Hepatocyte (in vitro differentiated cells): ENCODE results near the gene CNPY2. TPM values are rescaled to one million over a fixed set of nuclear protein-coding genes. Genes with fewer than 3 reads are reported as not detected.

Source experiments
- DNase-seq: peaks from one replicate; pipeline ENCODE4 v3.0.0-alpha.2; 2016; ENCODE audit warnings: low spot score
- H2AFZ ChIP-seq: fragments of 200-600 bp; sonication (generic); 2 replicates; pipeline ENCODE4 v1.6.0; 2016; ENCODE audit warnings: antibody characterized with exemption, mild to moderate bottlenecking
- H3K27ac ChIP-seq: fragments of 200-600 bp; sonication (generic); 2 replicates; pipeline ENCODE4 v1.5.1; 2016; ENCODE audit warnings: mild to moderate bottlenecking
- H3K27me3 ChIP-seq: fragments of 200-600 bp; sonication (generic); 2 replicates; pipeline ENCODE4 v1.6.1; 2016
- H3K36me3 ChIP-seq: fragments of 200-600 bp; sonication (generic); replicated peaks from 2 replicates; pipeline ENCODE4 v1.5.1; 2016; ENCODE audit warnings: low read depth; ENCODE audit not compliant: insufficient read depth
- H3K4me1 ChIP-seq: fragments of 200-600 bp; sonication (generic); 2 replicates; pipeline ENCODE4 v1.5.1; 2016; ENCODE audit warnings: mild to moderate bottlenecking, moderate library complexity; ENCODE audit not compliant: insufficient read depth
- H3K4me2 ChIP-seq: fragments of 200-600 bp; sonication (generic); 2 replicates; pipeline ENCODE4 v1.6.0; 2016
- H3K4me3 ChIP-seq: fragments of 200-600 bp; sonication (generic); 2 replicates; pipeline ENCODE4 v1.5.1; 2016; ENCODE audit warnings: mild to moderate bottlenecking
- H3K79me2 ChIP-seq: fragments of 200-600 bp; sonication (generic); 2 replicates; pipeline ENCODE4 v1.6.0; 2017; ENCODE audit warnings: mild to moderate bottlenecking
- H3K9me2 ChIP-seq: fragments of 200-600 bp; sonication (generic); replicated peaks from 2 replicates; pipeline ENCODE4 v1.6.0; 2017; ENCODE audit warnings: mild to moderate bottlenecking; ENCODE audit not compliant: insufficient read depth
- H3K9me3 ChIP-seq: fragments of 200-600 bp; sonication (generic); 2 replicates; pipeline ENCODE4 v1.5.1; 2016; ENCODE audit warnings: low read depth, mild to moderate bottlenecking
- H4K20me1 ChIP-seq: fragments of 200-600 bp; sonication (generic); 2 replicates; pipeline ENCODE4 v1.6.0; 2016; ENCODE audit warnings: mild to moderate bottlenecking; ENCODE audit not compliant: insufficient read depth, poor library complexity, severe bottlenecking
- EZH2 ChIP-seq: fragments of 200-600 bp; sonication (generic); IDR thresholded peaks from 2 replicates; pipeline ENCODE4 v1.6.1; 2016; ENCODE audit warnings: antibody characterized with exemption, mild to moderate bottlenecking, borderline replicate concordance
- EZH2phosphoT487 ChIP-seq: fragments of 200-600 bp; sonication (generic); IDR thresholded peaks from one replicate; pipeline ENCODE4 v1.6.1; 2018; ENCODE audit warnings: antibody characterized with exemption, mild to moderate bottlenecking, low read depth, moderate library complexity; ENCODE audit not compliant: unreplicated experiment, severe bottlenecking
- WGBS: methylation state at CpG from one replicate; pipeline ENCODE4 v1.1.6; 2016; ENCODE audit warnings: low lambda C conversion rate; ENCODE audit errors: missing lambda C conversion rate; 5-methylcytosine and 5-hydroxymethylcytosine counted together
- polyA plus RNA-seq: library from polyadenylated mRNA; unstranded; fragments of >200 nt; fragmentation: Nextera tagmentation; extraction: Ambion mirVana; gene quantifications from 2 replicates; pipeline ENCODE4 v1.2.1, GENCODE V29; 2016
- total RNA-seq: library from RNA; depleted of rRNA; stranded (reverse); fragments of >200 nt; gene quantifications from 2 replicates; pipeline ENCODE4 v1.2.3, GENCODE V29; 2014
- TF ChIP-seq, protein P1 (sequence below): fragments of 200-600 bp; sonication (generic); IDR thresholded peaks from 2 replicates; pipeline ENCODE4 v1.5.1; 2016; ENCODE audit warnings: antibody characterized with exemption, mild to moderate bottlenecking; ENCODE audit not compliant: poor library complexity

The CNPY2 gene
- total and polyA plus RNA-seq, 2 experiments from 2014 or later: 179 to 428 TPM

DNA sequence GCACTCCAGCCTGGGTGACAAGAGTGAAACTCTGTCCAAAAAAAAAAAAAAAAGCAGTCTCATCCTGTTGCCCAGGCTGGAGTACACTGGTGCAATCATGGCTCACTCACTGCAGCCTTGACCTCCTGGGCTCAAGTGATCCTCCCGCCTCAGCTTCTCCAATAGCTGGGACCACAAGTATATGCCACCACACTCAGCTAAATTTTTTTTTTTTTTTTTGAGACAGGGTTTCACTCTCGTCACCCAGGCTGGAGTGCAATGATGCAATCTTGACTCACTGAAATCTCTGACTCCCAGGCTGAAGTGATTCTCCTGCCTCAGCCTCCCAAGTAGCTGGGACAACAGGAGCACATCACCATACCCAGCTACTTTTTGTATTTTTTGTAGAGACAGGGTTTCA, 5.2 kb upstream of the CNPY2 start:
- no peaks in the 10 kb centered on the region for H3K4me1 ChIP-seq
- TF ChIP-seq EZH2 (no peak), EZH2phosphoT487 (no peak)
- TF ChIP-seq, protein P1, sequence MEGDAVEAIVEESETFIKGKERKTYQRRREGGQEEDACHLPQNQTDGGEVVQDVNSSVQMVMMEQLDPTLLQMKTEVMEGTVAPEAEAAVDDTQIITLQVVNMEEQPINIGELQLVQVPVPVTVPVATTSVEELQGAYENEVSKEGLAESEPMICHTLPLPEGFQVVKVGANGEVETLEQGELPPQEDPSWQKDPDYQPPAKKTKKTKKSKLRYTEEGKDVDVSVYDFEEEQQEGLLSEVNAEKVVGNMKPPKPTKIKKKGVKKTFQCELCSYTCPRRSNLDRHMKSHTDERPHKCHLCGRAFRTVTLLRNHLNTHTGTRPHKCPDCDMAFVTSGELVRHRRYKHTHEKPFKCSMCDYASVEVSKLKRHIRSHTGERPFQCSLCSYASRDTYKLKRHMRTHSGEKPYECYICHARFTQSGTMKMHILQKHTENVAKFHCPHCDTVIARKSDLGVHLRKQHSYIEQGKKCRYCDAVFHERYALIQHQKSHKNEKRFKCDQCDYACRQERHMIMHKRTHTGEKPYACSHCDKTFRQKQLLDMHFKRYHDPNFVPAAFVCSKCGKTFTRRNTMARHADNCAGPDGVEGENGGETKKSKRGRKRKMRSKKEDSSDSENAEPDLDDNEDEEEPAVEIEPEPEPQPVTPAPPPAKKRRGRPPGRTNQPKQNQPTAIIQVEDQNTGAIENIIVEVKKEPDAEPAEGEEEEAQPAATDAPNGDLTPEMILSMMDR: no peak
- H3K79me2 ChIP-seq: peaks cover 2% of the 10 kb centered on the region
- no peak overlapping the region for H3K4me3 ChIP-seq
- no peak for DNase-seq
- no peaks in the 10 kb centered on the region for H4K20me1 ChIP-seq
- 96% methylated on average over 2 of the region's 2 CpGs for WGBS
- no peaks in the 10 kb centered on the region for H3K36me3 ChIP-seq
- no peak overlapping the region for H2AFZ ChIP-seq
- H3K27me3 ChIP-seq: no peaks in the 10 kb centered on the region
- no peaks in the 10 kb centered on the region for H3K9me2 ChIP-seq
- H3K27ac ChIP-seq: no peak overlapping the region
- no peaks in the 10 kb centered on the region for H3K9me3 ChIP-seq
- H3K4me2 ChIP-seq: no peak overlapping the region

DNA sequence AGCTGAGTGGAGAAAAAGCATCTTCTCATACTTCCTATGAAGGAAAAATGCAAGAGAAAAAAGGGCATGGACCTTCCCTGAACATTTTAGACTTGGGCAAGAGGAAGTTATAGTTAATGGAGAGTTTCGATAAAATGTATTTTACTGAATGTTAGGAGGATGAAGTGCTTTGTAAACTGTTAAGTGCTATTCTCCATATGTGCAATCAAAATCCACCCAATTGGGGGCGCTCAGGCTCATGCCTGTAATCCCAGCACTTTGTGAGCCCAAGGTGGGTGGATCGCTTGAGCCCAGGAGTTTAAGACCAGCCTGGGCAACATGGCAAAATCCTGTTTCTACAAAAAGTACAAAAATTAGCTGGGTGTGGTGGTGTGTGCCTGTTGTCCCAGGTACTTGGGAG, 1.9 kb upstream of the CNPY2 start:
- H3K4me2 ChIP-seq: no peak overlapping the region
- no peak overlapping the region for H3K27ac ChIP-seq
- peaks cover 23% of the 10 kb centered on the region for H3K79me2 ChIP-seq
- H3K9me2 ChIP-seq: no peaks in the 10 kb centered on the region
- WGBS: 90% methylated on average over 3 of the region's 3 CpGs
- no peaks in the 10 kb centered on the region for H4K20me1 ChIP-seq
- no peaks in the 10 kb centered on the region for H3K4me1 ChIP-seq
- no peak for TF ChIP-seq EZH2phosphoT487
- TF ChIP-seq, protein P1: no peak
- TF ChIP-seq EZH2: no peak
- no peak overlapping the region for H2AFZ ChIP-seq
- H3K9me3 ChIP-seq: no peaks in the 10 kb centered on the region
- no peak for DNase-seq
- no peaks in the 10 kb centered on the region for H3K36me3 ChIP-seq
- H3K27me3 ChIP-seq: no peaks in the 10 kb centered on the region
- H3K4me3 ChIP-seq: no peak overlapping the region

DNA sequence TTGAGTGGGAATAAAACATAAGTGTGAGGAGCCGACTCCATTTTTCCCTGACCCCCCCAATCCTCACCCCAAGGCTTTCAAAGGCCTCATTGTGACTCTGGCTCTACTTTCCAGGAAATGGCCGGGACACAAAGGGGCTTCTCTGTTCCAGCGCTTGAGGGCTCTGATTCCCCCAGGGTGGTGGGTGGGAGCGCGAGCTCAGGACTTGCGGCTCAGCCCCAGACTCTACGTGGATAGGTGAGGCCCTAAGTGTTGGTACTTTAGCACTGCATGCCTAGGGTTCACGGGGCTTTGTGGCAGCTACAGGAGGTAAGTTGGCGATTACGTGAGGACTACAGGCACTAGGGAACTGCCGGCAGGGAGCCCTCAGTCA, 553 bp downstream of the CNPY2 start:
- H3K4me3 ChIP-seq: peak overlapping the region; percentile 18
- TF ChIP-seq EZH2: no peak
- TF ChIP-seq, protein P1: no peak
- no peak for TF ChIP-seq EZH2phosphoT487
- H3K79me2 ChIP-seq: peaks cover 23% of the 10 kb centered on the region
- no peaks in the 10 kb centered on the region for H3K36me3 ChIP-seq
- no peaks in the 10 kb centered on the region for H3K4me1 ChIP-seq
- peak overlapping the region; percentile 68 for H3K27ac ChIP-seq
- WGBS: 4% methylated on average over 11 of the region's 11 CpGs
- no peaks in the 10 kb centered on the region for H3K9me3 ChIP-seq
- no peaks in the 10 kb centered on the region for H4K20me1 ChIP-seq
- H2AFZ ChIP-seq: peak overlapping the region; percentile 50
- no peaks in the 10 kb centered on the region for H3K27me3 ChIP-seq
- peak; percentile 41 for DNase-seq
- H3K4me2 ChIP-seq: peak overlapping the region; percentile 76
- no peaks in the 10 kb centered on the region for H3K9me2 ChIP-seq

DNA sequence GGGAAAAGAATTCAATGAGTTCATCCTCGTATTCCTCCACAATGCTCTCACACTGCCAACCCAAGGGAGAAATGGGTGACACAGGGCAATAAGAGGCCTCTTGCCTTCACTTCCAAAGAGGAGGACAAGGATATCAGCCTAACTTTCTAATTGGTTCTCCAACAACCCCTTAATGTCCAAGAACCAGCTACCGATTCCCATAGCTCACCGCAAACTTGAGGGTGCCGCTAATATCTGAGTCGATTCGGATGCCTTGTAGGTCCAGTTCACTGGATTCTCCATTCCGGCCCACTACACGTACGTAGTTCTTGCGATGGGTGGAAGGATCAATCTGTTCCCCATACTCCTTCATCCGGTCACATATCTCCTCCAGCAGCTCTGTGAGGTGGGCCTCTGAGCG, 4.8 kb downstream of the CNPY2 start:
- Histone ChIP-seq H3K79me2 (peaks cover 21% of the 10 kb centered on the region), H3K4me3 (no peak overlapping the region), H2AFZ (no peak overlapping the region), H3K27ac (no peak overlapping the region), H3K9me3 (no peaks in the 10 kb centered on the region), H3K27me3 (no peaks in the 10 kb centered on the region), H3K36me3 (no peaks in the 10 kb centered on the region), H3K4me2 (no peak overlapping the region), H4K20me1 (no peaks in the 10 kb centered on the region), H3K9me2 (no peaks in the 10 kb centered on the region), H3K4me1 (no peaks in the 10 kb centered on the region)
- TF ChIP-seq EZH2phosphoT487 (no peak), EZH2 (no peak)
- TF ChIP-seq, protein P1: no peak
- 98% methylated on average over 12 of the region's 12 CpGs for WGBS
- DNase-seq: no peak
